HUES64 (cell line): Measurements from ENCODE around the gene KDM2B.
A peak's percentile ranks its signal among the peaks of the same experiment; 100 is the strongest.
"Not testable (repeated sequence)": the region's sequence is repeated elsewhere in the genome, so short reads cannot be mapped to it uniquely, and the experiment has no call there.

Experiments used
- H3K27ac ChIP-seq: 2 replicates; pipeline ENCODE4 v1.7.0; 2013; ENCODE audit warnings: low read depth, low read length, inconsistent platforms
- H3K27me3 ChIP-seq: 2 replicates; pipeline ENCODE4 v1.6.1; 2013; ENCODE audit warnings: mild to moderate bottlenecking, low read length; ENCODE audit not compliant: insufficient read depth
- H3K36me3 ChIP-seq: 2 replicates; pipeline ENCODE4 v1.6.1; 2013; ENCODE audit warnings: mild to moderate bottlenecking, low read length; ENCODE audit not compliant: insufficient read depth
- H3K4me1 ChIP-seq: 2 replicates; pipeline ENCODE4 v1.6.1; 2013; ENCODE audit warnings: mild to moderate bottlenecking, low read length, moderate library complexity; ENCODE audit not compliant: insufficient read depth
- H3K4me3 ChIP-seq: 2 replicates; pipeline ENCODE4 v1.5.1; 2013; ENCODE audit warnings: mild to moderate bottlenecking, low read length, moderate library complexity
- H3K9ac ChIP-seq: 2 replicates; pipeline ENCODE4 v1.6.1; 2013; ENCODE audit warnings: mild to moderate bottlenecking, low read depth, low read length
- H3K9me3 ChIP-seq: 2 replicates; pipeline ENCODE4 v1.6.1; 2013; ENCODE audit warnings: low read depth, low read length; ENCODE audit not compliant: insufficient read depth
- WGBS: fragments of 150-250, 120-280 bp; methylation state at CpG from one replicate; pipeline ENCODE4 v1.1.7; 2013; ENCODE audit warnings: missing lambda C conversion rate; 5-methylcytosine and 5-hydroxymethylcytosine counted together

Gene KDM2B

DNA sequence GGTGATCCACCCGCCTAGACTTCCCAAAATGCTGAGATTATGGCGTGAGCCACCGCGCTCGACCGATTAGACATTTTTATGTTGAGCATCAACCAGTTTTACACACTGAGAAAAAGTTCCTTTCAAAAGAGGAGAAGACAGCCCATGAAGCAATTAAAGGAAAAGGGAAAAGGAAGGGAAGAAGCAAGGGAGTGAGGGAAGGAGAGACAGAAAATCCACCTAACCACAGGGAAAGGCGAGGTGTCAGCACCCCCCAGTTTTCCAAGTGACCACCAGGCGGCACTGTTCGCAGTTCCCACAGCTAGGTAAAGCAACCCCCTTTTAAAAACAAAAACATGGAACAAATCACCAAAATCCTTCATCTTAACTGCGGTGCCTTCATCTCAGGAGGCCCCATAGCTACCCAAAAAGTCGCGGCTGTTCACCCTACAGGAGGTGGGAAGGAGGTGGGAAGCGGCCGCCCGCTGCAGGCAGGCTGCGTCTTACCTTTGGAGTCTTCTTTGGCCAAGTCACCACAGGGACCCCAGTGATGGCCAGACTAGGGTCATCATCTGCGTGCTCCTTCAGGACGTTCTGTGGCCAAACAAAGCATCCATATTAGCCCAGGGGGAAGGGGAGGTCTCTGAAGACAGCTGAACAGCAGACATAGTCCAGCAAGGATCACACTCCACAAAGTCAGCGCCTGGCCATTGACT is 86.6 kb downstream of the KDM2B start:
- no peaks in the 10 kb centered on the region for H3K27me3 ChIP-seq
- 83% methylated on average over 19 of the region's 19 CpGs for WGBS
- no peak overlapping the region for H3K4me3 ChIP-seq
- H3K4me1 ChIP-seq = peaks cover 5% of the 10 kb centered on the region; the same call in 1 of the 2 replicates
- no peaks in the 10 kb centered on the region for H3K9me3 ChIP-seq
- H3K9ac ChIP-seq = no peak overlapping the region
- H3K27ac ChIP-seq = no peak overlapping the region; the same call in 1 of the 2 replicates
- peaks cover 76% of the 10 kb centered on the region for H3K36me3 ChIP-seq

- no peaks in the 10 kb centered on the region for H3K9me3 ChIP-seq
- no peak overlapping the region for H3K4me3 ChIP-seq
- 85% methylated on average over 15 of the region's 15 CpGs for WGBS
- H3K9ac ChIP-seq = no peak overlapping the region
- peaks cover 54% of the 10 kb centered on the region for H3K36me3 ChIP-seq
- H3K27ac ChIP-seq = no peak overlapping the region
- no peaks in the 10 kb centered on the region for H3K27me3 ChIP-seq
- H3K4me1 ChIP-seq = peaks cover 5% of the 10 kb centered on the region; the same call in 1 of the 2 replicates
Measured at GRCh38 chr12:121490401-121491281, 90.2 kb downstream of the KDM2B start.

DNA sequence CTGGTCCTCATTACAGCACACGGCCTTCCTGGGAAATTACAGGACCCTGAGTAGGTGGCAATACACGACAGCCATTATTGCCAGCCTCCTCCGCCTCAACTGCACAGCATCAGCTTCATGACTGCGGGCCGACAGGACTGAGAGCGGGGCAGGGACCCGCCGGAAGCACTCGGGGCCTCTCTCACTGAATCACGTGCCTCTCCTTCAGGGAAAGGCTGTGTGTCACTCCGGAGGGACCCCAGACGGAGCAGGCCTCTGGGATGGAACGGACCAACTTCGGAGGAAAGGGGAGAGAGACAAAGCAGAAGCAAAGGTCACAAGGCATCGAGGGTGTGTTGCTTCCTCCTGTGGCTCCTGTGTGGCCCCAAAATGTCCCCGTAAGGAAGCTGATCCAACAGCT is 90.9 kb downstream of the KDM2B start:
- WGBS = 94% methylated on average over 16 of the region's 16 CpGs
- Histone ChIP-seq H3K4me3 (no peak overlapping the region), H3K9me3 (no peaks in the 10 kb centered on the region), H3K27me3 (no peaks in the 10 kb centered on the region), H3K27ac (no peak overlapping the region), H3K9ac (no peak overlapping the region), H3K36me3 (peaks cover 48% of the 10 kb centered on the region), H3K4me1 (peaks cover 5% of the 10 kb centered on the region; the same call in 1 of the 2 replicates)

DNA sequence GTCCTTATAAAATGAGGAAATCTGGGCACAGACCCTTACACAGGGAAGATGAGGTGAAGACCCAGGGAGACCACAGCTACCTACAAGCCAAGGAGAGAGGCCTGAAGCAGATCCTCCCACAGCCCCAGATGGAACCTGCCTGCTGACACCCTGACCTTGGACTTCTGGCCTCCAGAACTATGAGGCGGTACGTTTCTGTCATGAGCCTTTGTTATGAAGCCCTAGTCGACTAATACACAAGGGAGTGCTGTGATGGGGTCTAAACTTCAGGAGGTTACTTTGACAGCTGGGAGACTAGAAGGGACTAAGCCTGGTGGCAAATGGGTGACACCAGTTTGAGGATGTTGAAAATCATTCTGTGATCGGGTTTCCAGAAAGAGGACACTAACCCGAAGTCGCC is 95.9 kb downstream of the KDM2B start:
- WGBS = 94% methylated on average over 6 of the region's 6 CpGs
- H3K4me1 ChIP-seq = no peaks in the 10 kb centered on the region
- H3K4me3 ChIP-seq = no peak overlapping the region
- peaks cover 40% of the 10 kb centered on the region for H3K36me3 ChIP-seq
- no peaks in the 10 kb centered on the region for H3K9me3 ChIP-seq
- no peak overlapping the region for H3K9ac ChIP-seq
- H3K27me3 ChIP-seq = no peaks in the 10 kb centered on the region
- H3K27ac ChIP-seq = no peak overlapping the region

DNA sequence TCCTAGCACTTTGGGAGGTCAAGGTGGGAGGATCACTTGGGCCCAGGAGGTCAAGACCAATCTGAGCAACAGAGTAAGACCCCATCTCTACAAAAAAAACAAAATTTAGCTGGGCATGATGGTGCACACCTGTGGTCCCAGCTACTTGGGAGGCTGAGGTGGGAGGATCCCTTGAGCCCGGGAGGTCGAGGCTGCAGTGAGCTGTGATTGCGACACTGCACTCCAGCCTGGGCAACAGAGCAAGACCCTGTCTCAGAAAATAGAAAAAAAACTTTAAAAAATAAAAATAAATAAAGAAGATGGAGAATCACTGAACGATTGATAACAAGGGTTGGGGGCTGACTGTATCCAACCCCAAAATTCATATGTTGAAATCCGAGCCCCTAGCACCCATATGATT is 96.3 kb downstream of the KDM2B start:
- H3K9me3 ChIP-seq, H3K4me1 ChIP-seq, H3K9ac ChIP-seq, H3K27ac ChIP-seq, H3K27me3 ChIP-seq, H3K4me3 ChIP-seq: not testable (repeated sequence)
- 88% methylated on average over 3 of the region's 5 CpGs for WGBS
- H3K36me3 ChIP-seq = peaks cover 39% of the 10 kb centered on the region

- Histone ChIP-seq H3K4me1 (no peaks in the 10 kb centered on the region), H3K9ac (no peak overlapping the region), H3K27ac (no peak overlapping the region), H3K4me3 (no peak overlapping the region), H3K9me3 (no peaks in the 10 kb centered on the region), H3K27me3 (no peaks in the 10 kb centered on the region), H3K36me3 (peaks cover 35% of the 10 kb centered on the region)
- WGBS = 65% methylated on average over 4 of the region's 4 CpGs
Measured at GRCh38 chr12:121483949-121484348, 96.9 kb downstream of the KDM2B start.

DNA sequence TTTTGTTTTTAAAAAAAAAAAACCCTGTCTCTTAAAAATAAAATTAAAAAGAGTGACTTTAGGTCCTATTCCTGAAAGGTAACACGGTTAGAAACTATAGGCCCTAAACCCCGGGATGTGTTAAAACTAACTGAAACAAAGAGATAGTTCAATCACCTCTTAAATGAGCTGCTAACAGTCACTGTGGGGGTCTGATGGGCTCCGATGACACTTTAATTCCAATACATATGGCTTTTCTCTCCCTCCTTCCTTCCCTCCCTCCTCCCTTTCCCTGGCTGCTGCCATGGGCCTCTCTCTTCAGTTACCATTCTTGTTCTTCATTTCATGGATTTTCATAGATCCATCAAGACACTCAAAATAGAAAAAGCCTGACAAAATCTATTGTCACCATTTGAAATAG is 104.3 kb downstream of the KDM2B start:
- Histone ChIP-seq H3K27ac (0 out of 2 replicates have a peak overlapping the region, but pooled peaks have one; percentile 15), H3K36me3 (peaks cover 13% of the 10 kb centered on the region; the same call in 1 of the 2 replicates), H3K27me3 (no peaks in the 10 kb centered on the region), H3K4me1 (peaks cover 9% of the 10 kb centered on the region), H3K9ac (no peak overlapping the region), H3K9me3 (no peaks in the 10 kb centered on the region), H3K4me3 (no peak overlapping the region)
- WGBS = 30% methylated on average over 3 of the region's 3 CpGs

DNA sequence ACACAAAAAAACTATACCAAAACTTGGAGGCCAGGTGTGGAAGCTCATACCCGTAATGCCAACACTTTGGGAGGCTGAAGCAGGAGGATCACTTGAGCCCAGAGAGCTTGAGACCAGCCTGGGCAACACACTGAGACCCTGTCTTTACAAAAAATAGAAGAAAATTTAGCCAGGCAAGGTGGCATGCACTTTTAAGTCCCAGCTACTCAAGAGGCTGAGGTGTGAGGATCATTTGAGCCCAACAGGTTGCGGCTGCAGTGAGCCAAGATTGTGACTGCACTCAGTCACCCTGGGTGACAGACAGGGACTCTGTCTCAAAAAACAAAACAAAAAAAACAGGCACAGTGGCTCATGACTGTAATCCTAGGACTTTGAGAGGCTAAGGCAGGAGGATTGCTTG is 105.5 kb downstream of the KDM2B start:
- no peaks in the 10 kb centered on the region for H3K9me3 ChIP-seq
- H3K27me3 ChIP-seq = no peaks in the 10 kb centered on the region
- peaks cover 6% of the 10 kb centered on the region; the same call in 1 of the 2 replicates for H3K36me3 ChIP-seq
- no peak overlapping the region for H3K9ac ChIP-seq
- WGBS = 92% methylated on average over 2 of the region's 2 CpGs
- no peak overlapping the region for H3K27ac ChIP-seq
- H3K4me1 ChIP-seq = peaks cover 9% of the 10 kb centered on the region
- H3K4me3 ChIP-seq = no peak overlapping the region

DNA sequence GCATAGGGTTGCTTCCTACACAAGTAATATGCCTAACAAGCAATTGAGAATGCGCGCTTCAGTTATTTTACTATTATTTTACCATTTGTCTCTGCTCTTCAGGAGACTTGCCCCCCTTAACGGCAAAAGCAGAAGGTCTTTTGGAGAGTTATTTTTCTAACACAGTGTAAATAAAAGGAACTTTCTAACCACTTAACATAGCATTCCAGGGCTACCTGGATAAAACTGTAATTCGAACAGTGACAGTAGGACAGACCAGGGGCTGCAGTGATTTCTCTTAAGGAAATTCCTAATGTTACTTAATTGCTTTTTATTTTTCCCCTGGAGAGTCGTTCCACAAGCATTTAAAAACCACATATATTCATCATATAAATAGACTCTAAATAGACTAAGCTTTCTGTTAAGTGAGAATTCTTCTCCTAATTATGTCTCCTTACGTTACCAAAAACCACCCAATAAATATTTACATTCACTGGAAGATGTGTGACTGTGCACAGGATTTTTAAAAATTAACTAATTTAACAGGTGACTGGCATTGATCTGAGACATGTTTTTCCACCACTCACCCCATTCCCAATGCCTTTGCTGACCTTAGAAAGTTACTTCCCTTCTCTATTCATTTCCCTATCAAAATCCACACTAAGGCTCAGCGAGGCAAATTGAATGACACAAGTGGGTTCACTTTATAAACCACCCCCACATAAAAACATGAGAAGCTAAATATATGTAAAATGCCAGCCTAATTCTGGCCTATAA is 108.5 kb downstream of the KDM2B start:
- peaks cover 13% of the 10 kb centered on the region for H3K4me1 ChIP-seq
- no peaks in the 10 kb centered on the region for H3K36me3 ChIP-seq
- H3K4me3 ChIP-seq = no peak overlapping the region
- 94% methylated on average over 5 of the region's 7 CpGs for WGBS
- no peaks in the 10 kb centered on the region for H3K9me3 ChIP-seq
- no peak overlapping the region for H3K27ac ChIP-seq
- no peak overlapping the region for H3K9ac ChIP-seq
- no peaks in the 10 kb centered on the region for H3K27me3 ChIP-seq

DNA sequence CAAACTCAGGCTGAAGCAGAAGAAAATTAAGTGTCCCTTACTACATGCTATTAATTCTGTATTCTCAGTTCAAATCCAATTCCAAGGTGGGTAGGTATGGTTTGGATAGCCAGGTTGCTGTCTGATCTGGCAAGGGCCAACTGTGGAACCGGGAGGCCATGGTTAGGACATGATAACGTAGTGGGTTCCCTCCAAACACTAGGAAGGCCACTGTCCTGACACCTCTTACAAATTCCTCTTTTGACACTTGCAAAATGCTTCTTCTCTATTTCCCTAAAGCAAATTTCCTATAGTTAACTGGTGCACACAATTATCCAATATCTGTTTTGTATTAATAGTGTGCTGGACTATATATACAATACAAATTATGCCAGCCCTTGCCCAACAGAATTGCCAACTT is 110.1 kb downstream of the KDM2B start:
- peaks cover 5% of the 10 kb centered on the region; the same call in 1 of the 2 replicates for H3K27me3 ChIP-seq
- 93% methylated on average over 2 of the region's 2 CpGs for WGBS
- no peak overlapping the region for H3K4me3 ChIP-seq
- H3K9ac ChIP-seq = no peak overlapping the region
- no peaks in the 10 kb centered on the region for H3K36me3 ChIP-seq
- no peaks in the 10 kb centered on the region for H3K9me3 ChIP-seq
- no peak overlapping the region for H3K27ac ChIP-seq
- H3K4me1 ChIP-seq = peaks cover 11% of the 10 kb centered on the region

DNA sequence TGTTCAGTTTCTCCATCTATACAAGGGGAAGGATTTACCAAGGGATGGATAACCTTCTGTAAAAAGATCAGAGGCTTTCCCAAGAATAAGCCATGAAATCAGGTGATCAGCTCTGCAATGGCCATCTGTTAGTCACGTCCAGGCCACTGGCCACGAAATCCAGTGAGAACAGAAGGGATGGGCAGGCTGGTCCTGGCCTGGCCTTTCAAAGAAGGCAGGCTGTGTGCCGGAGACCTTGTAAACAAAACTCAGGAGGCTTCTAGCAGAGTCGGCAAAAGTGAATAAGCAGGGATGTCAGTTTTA is 112.4 kb downstream of the KDM2B start:
- Histone ChIP-seq H3K9ac (no peak overlapping the region), H3K9me3 (no peaks in the 10 kb centered on the region), H3K27me3 (peaks cover 6% of the 10 kb centered on the region; the same call in 1 of the 2 replicates), H3K36me3 (peaks cover 10% of the 10 kb centered on the region; the same call in 1 of the 2 replicates), H3K4me1 (peaks cover 13% of the 10 kb centered on the region), H3K4me3 (no peak overlapping the region), H3K27ac (no peak overlapping the region)
- 84% methylated on average over 4 of the region's 4 CpGs for WGBS
